Gastrocnemius medialis (tissue), 4 donors: ENCODE results near the gene DNAAF5. TPM values are rescaled to one million over a fixed set of nuclear protein-coding genes. Genes with fewer than 3 reads are reported as not detected.

ENCODE experiments used
- ATAC-seq, 2 donors: fragments of 150-250 bp; one replicate each; pipeline ENCODE4 v1.9.1; 2016
- DNase-seq, 2 donors: peaks; one replicate each; pipeline ENCODE4 v3.0.0-alpha.2; 2019
- H3K27ac ChIP-seq, 4 donors: fragments of 200-600 bp; sonication (generic); 1 replicate in 1 of 4; 2 replicates in 3 of 4; pipeline ENCODE4 v1.5.1; 2016 to 2018; ENCODE audit warnings: mild to moderate bottlenecking in 2 of 4, moderate library complexity in 1 of 4
- H3K27me3 ChIP-seq, 3 donors: fragments of 200-600 bp; sonication (generic) in 2 of 3; 1 replicate in 1 of 3; 2 replicates in 2 of 3; pipeline versions ENCODE4 v1.5.1 to v1.6.0; 2016 to 2019; ENCODE audit warnings: mild to moderate bottlenecking in 1 of 3, moderate library complexity in 1 of 3
- H3K36me3 ChIP-seq, 2 donors: fragments of 200-600 bp; sonication (generic) in 1 of 2; one replicate each; pipeline ENCODE4 v1.5.1; 2017 to 2018
- H3K4me1 ChIP-seq, 2 donors: fragments of 200-600 bp; sonication (generic) in 1 of 2; one replicate each; pipeline ENCODE4 v1.5.1; 2016 to 2017; ENCODE audit warnings: mild to moderate bottlenecking in 2 of 2
- H3K4me3 ChIP-seq, 4 donors: fragments of 200-600 bp; sonication (generic) in 3 of 4; 1 replicate in 1 of 4; 2 replicates in 3 of 4; pipeline ENCODE4 v1.5.1; 2016 to 2019; ENCODE audit warnings: mild to moderate bottlenecking in 2 of 4
- H3K9me3 ChIP-seq, 3 donors: fragments of 200-600 bp; sonication (generic) in 2 of 3; 1 replicate in 1 of 3; 2 replicates in 2 of 3; pipeline ENCODE4 v1.5.1; 2016 to 2019
- CTCF ChIP-seq, 5 experiments: fragments of 450-650 bp in 3 of 5; fragments of 200-600 bp in 2 of 5; sonication (generic) in 2 of 5; IDR thresholded peaks in 4 of 5; conservative IDR thresholded peaks in 1 of 5; 1 replicate in 4 of 5; 2 replicates in 1 of 5; pipeline ENCODE4 v1.5.1; 2016 to 2019; ENCODE audit warnings: antibody characterized with exemption in 5 of 5, mild to moderate bottlenecking in 3 of 5, moderate library complexity in 3 of 5
- POLR2A ChIP-seq, 2 donors: fragments of 450-650 bp; IDR thresholded peaks; one replicate each; pipeline ENCODE4 v1.6.1; 2017; ENCODE audit warnings: antibody characterized with exemption in 2 of 2, mild to moderate bottlenecking in 2 of 2, moderate library complexity in 2 of 2
- in situ Hi-C, 4 donors: fragments of 200-750 bp; cut with MboI; loops; one replicate each; pipeline versions ENCODE4 v1.15.0 to v1.8.0; 2017; ENCODE audit warnings: low sequenced_read_pairs in 4 of 4
- intact Hi-C: fragments of 100-400 bp; cut with DNase I; formaldehyde crosslinking; loops from one replicate; pipeline ENCODE4 v1.15.1; 2023; ENCODE audit warnings: low total_unique reads
- total RNA-seq, 4 donors: library from RNA; depleted of rRNA; stranded (reverse); fragments of >200 nt; gene quantifications; one replicate each; pipeline versions ENCODE4 v1.1.0 to v1.2.3, GENCODE V29; 2016

The DNAAF5 gene
- total RNA-seq, 4 donors from 2014 or later: 22.4 to 36.2 (median 30.6) TPM

- peaks cover 6 to 40% of the 10 kb centered on the region in 2 donors for H3K36me3 ChIP-seq
- intact Hi-C loops: no loop called here
- H3K27me3 ChIP-seq: no peaks in the 10 kb centered on the region
- H3K4me3 ChIP-seq: no peak overlapping the region
- no peaks in the 10 kb centered on the region for H3K9me3 ChIP-seq
- no peaks in the 10 kb centered on the region for H3K4me1 ChIP-seq
- in situ Hi-C loops: no loop called here
- TF ChIP-seq CTCF (IDR thresholded peaks at IDR 0.05 in 4 of 5, conservative IDR thresholded peaks at IDR 0.05 in 1 of 5): no peak
- no peak for TF ChIP-seq POLR2A (IDR thresholded peaks at IDR 0.05)
- no peak for ATAC-seq
- no peak for DNase-seq
- no peak overlapping the region for H3K27ac ChIP-seq
These were observed 28.3 kb downstream of the DNAAF5 start for GRCh38 chr7:754531-755412.

- H3K27ac ChIP-seq: no peak overlapping the region
- no peaks in the 10 kb centered on the region for H3K9me3 ChIP-seq
- no peaks in the 10 kb centered on the region for H3K27me3 ChIP-seq
- no peak for ATAC-seq
- in situ Hi-C loops (no loop called here), intact Hi-C loops (no loop called here)
- no peak overlapping the region for H3K4me3 ChIP-seq
- H3K4me1 ChIP-seq: no peaks in the 10 kb centered on the region
- no peak for DNase-seq
- no peak for TF ChIP-seq CTCF (IDR thresholded peaks at IDR 0.05 in 4 of 5, conservative IDR thresholded peaks at IDR 0.05 in 1 of 5)
- no peak for TF ChIP-seq POLR2A (IDR thresholded peaks at IDR 0.05)
- peaks cover 6 to 40% of the 10 kb centered on the region in 2 donors for H3K36me3 ChIP-seq
These were observed 28.9 kb downstream of the DNAAF5 start for GRCh38 chr7:755413-755805.

- H3K36me3 ChIP-seq: peaks cover 6 to 40% of the 10 kb centered on the region in 2 donors
- in situ Hi-C loops: no loop called here
- no peaks in the 10 kb centered on the region for H3K9me3 ChIP-seq
- DNase-seq (no peak), ATAC-seq (no peak)
- H3K4me1 ChIP-seq: no peaks in the 10 kb centered on the region
- no peak overlapping the region for H3K4me3 ChIP-seq
- no peak for TF ChIP-seq CTCF (IDR thresholded peaks at IDR 0.05 in 4 of 5, conservative IDR thresholded peaks at IDR 0.05 in 1 of 5)
- TF ChIP-seq POLR2A (IDR thresholded peaks at IDR 0.05): no peak
- no peak overlapping the region for H3K27ac ChIP-seq
- no peaks in the 10 kb centered on the region for H3K27me3 ChIP-seq
- intact Hi-C loops: no loop called here
These were observed 29.9 kb downstream of the DNAAF5 start for GRCh38 chr7:756231-756927.

DNA sequence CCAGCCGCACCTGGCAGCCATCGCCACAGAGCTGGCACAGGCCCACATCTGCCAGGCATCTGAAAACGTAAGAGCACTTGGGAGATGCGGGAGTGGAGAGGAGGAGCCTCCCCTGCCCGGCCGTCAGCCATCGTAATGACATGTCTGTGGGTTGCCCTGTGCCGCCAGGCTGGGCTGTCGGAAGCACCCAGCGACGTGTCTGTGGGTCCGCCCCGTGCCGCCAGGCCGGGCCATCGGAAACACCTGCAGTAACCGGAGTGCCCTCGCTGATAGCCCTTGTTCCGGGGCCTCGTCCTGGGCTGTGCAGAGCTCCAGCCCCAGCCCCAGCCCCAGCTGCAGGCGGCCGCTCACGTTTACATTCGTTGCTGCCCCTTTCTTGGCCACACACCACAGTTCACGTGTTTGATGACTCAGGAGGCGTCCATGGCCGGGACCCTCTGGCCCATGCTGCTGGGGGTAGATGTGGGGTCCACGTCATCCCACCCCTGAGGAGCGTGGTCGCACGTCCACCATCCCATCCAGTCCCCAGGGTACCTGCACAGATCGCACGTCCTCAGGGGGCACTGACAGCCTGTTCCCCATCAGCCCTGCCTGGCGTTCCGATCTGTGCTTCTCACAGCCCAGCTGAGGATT lies 30.5 kb downstream of the DNAAF5 start:
- Histone ChIP-seq H3K27ac (no peak overlapping the region), H3K9me3 (no peaks in the 10 kb centered on the region), H3K27me3 (no peaks in the 10 kb centered on the region), H3K4me3 (no peak overlapping the region), H3K4me1 (no peaks in the 10 kb centered on the region), H3K36me3 (peaks cover 6 to 46% of the 10 kb centered on the region in 2 donors)
- TF ChIP-seq POLR2A (IDR thresholded peaks at IDR 0.05) (no peak), CTCF (IDR thresholded peaks at IDR 0.05 in 4 of 5, conservative IDR thresholded peaks at IDR 0.05 in 1 of 5) (no peak)
- intact Hi-C loops: no loop called here
- ATAC-seq: no peak
- in situ Hi-C loops: no loop called here
- no peak for DNase-seq
